ENCODE measurements around the gene DENND1A. TPM values are rescaled to one million over a fixed set of nuclear protein-coding genes. Genes with fewer than 3 reads are reported as not detected.

DENND1A gene
- total RNA-seq, 4 donors from 2014 or later: 15.8 to 33.5 (median 23.9) TPM

DNA sequence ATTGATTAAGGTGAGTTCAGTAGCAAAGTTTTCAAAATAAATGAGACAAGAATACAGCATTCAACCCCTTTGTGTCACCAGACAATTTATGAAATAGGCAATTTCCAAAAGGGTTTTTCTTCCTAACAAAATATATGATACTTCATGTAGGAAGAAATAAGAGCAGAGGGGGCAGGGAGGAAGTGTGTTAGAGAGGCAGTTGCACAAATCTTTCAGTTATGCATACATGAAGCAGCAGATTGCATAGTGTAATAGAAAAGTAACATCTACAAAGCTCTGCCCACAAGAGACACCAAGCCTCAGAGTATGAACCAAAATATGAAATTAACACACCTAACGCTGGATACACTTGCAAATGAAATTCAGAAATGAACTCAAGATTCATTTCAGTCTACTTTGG lies 157.0 kb downstream of the DENND1A start:
- Histone ChIP-seq H3K4me3 (no peak overlapping the region), H3K36me3 (no peaks in the 10 kb centered on the region), H3K27me3 (no peaks in the 10 kb centered on the region), H3K27ac (no peak overlapping the region), H3K9me3 (no peaks in the 10 kb centered on the region), H3K4me1 (no peaks in the 10 kb centered on the region)
- 100% methylated on average over 1 of the region's 1 CpG for WGBS
- TF ChIP-seq EP300 (IDR thresholded peaks at IDR 0.05) (no peak), POLR2A (IDR thresholded peaks at IDR 0.05) (no peak), CTCF (IDR thresholded peaks at IDR 0.05) (no peak), POLR2AphosphoS5 (IDR thresholded peaks at IDR 0.05) (no peak)
- DNase-seq (ENCODE audit: low spot score in 2 of 2): no peak

DNA sequence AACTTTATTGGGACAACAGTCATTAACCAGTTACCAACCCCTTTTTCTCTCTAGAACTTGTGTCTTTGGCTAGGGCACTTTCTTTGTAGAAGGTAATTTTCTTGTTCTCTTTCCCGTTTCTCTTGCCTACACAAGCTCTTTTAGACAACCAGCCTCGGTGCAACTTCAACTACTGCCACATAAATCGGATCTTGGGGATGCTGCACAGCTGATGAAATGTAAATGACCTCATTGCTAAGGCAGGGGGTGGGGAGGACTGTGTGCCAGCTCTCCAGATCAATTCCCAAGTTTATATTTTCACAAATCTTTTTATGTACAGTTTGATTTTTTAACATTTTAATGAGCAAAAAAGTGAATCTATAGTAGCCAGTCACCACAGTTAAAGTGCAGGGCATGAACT lies 157.6 kb downstream of the DENND1A start:
- Histone ChIP-seq H3K36me3 (no peaks in the 10 kb centered on the region), H3K4me1 (no peaks in the 10 kb centered on the region), H3K27me3 (no peaks in the 10 kb centered on the region), H3K9me3 (no peaks in the 10 kb centered on the region), H3K4me3 (no peak overlapping the region), H3K27ac (no peak overlapping the region)
- WGBS: 71% methylated on average over 3 of the region's 3 CpGs
- TF ChIP-seq EP300 (IDR thresholded peaks at IDR 0.05) (no peak), POLR2AphosphoS5 (IDR thresholded peaks at IDR 0.05) (no peak), CTCF (IDR thresholded peaks at IDR 0.05) (no peak), POLR2A (IDR thresholded peaks at IDR 0.05) (no peak)
- DNase-seq (ENCODE audit: low spot score in 2 of 2): no peak

DNA sequence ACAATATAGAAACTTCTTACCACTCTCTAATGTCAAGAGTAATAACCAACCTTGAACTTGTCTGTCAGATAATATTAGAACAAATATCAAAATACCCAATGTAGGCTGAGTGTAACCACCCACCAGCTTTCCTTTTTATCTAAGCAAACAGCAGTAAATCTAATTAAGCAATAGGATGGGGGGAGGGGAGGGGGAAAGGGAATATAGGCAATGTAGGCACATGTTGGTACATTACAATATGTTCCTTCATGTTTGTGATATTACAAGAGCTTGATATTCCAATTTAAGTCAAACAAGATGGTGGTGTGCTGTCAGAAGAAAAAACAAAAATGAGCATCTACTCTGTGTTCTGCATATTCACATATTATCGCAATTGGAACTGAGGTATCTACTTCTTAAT lies 158.2 kb downstream of the DENND1A start:
- TF ChIP-seq POLR2AphosphoS5 (IDR thresholded peaks at IDR 0.05): no peak
- no peak for TF ChIP-seq CTCF (IDR thresholded peaks at IDR 0.05)
- no peak for TF ChIP-seq EP300 (IDR thresholded peaks at IDR 0.05)
- TF ChIP-seq POLR2A (IDR thresholded peaks at IDR 0.05): no peak
- no peak overlapping the region for H3K27ac ChIP-seq
- no peaks in the 10 kb centered on the region for H3K27me3 ChIP-seq
- no peak for DNase-seq (ENCODE audit: low spot score in 2 of 2)
- H3K36me3 ChIP-seq: no peaks in the 10 kb centered on the region
- no peaks in the 10 kb centered on the region for H3K4me1 ChIP-seq
- H3K9me3 ChIP-seq: no peaks in the 10 kb centered on the region
- WGBS: 98% methylated on average over 1 of the region's 1 CpG
- no peak overlapping the region for H3K4me3 ChIP-seq

- Histone ChIP-seq H3K4me3 (no peak overlapping the region), H3K36me3 (no peaks in the 10 kb centered on the region), H3K27ac (no peak overlapping the region), H3K9me3 (no peaks in the 10 kb centered on the region), H3K4me1 (no peaks in the 10 kb centered on the region), H3K27me3 (no peaks in the 10 kb centered on the region)
- 68% methylated on average over 6 of the region's 6 CpGs for WGBS
- DNase-seq (ENCODE audit: low spot score in 2 of 2): no peak
- TF ChIP-seq POLR2AphosphoS5 (IDR thresholded peaks at IDR 0.05): no peak
- TF ChIP-seq EP300 (IDR thresholded peaks at IDR 0.05): no peak
- TF ChIP-seq POLR2A (IDR thresholded peaks at IDR 0.05): no peak
- TF ChIP-seq CTCF (IDR thresholded peaks at IDR 0.05): no peak
Measured at GRCh38 chr9:123769719-123770118, 160.2 kb downstream of the DENND1A start.

DNA sequence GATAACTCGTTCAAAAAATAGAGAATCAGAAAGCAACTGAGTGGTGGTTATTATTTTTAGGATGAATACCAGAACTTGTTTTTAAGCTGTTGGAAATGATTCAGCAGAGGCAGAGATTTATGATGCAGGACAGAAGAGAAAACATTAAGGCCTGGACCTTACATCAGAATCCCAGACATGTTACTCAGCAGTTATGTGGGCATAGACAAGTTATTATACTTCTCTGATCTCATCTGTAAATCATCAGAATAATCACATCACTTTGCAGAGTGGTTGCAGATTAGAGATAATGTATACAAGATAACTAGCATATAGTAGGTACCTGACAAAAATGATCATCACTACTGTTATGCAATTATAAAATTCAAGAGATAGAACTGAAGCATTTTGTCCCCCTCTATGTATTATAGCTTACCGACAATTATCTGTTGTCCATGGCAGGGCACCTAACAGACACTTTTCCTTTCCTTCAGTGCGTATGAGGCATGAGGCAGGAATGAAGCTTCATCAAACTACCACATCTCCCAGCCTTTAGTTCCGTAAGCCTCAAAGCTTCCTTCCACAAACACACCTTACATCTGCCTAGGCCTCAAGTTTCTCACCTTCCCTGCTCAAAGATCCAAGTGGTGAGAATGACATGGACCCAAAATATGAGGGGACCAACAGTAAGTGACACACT lies 165.9 kb downstream of the DENND1A start:
- TF ChIP-seq CTCF (IDR thresholded peaks at IDR 0.05): no peak
- no peak for TF ChIP-seq POLR2A (IDR thresholded peaks at IDR 0.05)
- TF ChIP-seq POLR2AphosphoS5 (IDR thresholded peaks at IDR 0.05): no peak
- TF ChIP-seq EP300 (IDR thresholded peaks at IDR 0.05): no peak
- no peak for DNase-seq (ENCODE audit: low spot score in 2 of 2)
- no peak overlapping the region for H3K4me3 ChIP-seq
- 87% methylated on average over 4 of the region's 4 CpGs for WGBS
- H3K27me3 ChIP-seq: no peaks in the 10 kb centered on the region
- H3K9me3 ChIP-seq: no peaks in the 10 kb centered on the region
- H3K36me3 ChIP-seq: no peaks in the 10 kb centered on the region
- H3K4me1 ChIP-seq: no peaks in the 10 kb centered on the region
- H3K27ac ChIP-seq: no peak overlapping the region
